Fibroblast of the aortic adventitia (primary cell): ENCODE data around the gene LRRC41. TPM values are rescaled to one million over a fixed set of nuclear protein-coding genes. Genes with fewer than 3 reads are reported as not detected.

Experiments used
- DNase-seq: peaks from one replicate; pipeline ENCODE4 v3.0.0-alpha.2; 2010; ENCODE audit warnings: low read depth
- H3K4me3 ChIP-seq: 2 replicates; pipeline ENCODE4 v1.5.1; 2011; ENCODE audit warnings: low read depth, mild to moderate bottlenecking, control low read depth, low read length, moderate library complexity
- CTCF ChIP-seq: IDR thresholded peaks from 2 replicates; pipeline ENCODE4 v1.5.1; 2011; ENCODE audit warnings: mild to moderate bottlenecking, low read length, control low read depth, inconsistent platforms; ENCODE audit not compliant: insufficient read depth
- total RNA-seq: library from RNA; depleted of rRNA; stranded (reverse); fragments of >200 nt; gene quantifications from 2 replicates; pipeline ENCODE4 v1.2.3, GENCODE V29; 2012; ENCODE audit warnings: low replicate concordance

The LRRC41 gene
- total RNA-seq, 1 donor, result 66.4 TPM

- no peak for DNase-seq
- no peak overlapping the region for H3K4me3 ChIP-seq
- no peak for TF ChIP-seq CTCF
Measured at GRCh38 chr1:46280092-46280491, 23.3 kb downstream of the LRRC41 start.

GRCh38 chr1:46278807-46279206 is 24.6 kb downstream of the LRRC41 start:
- TF ChIP-seq CTCF, result no peak
- peak; percentile 19 for DNase-seq
- no peak overlapping the region for H3K4me3 ChIP-seq

- no peak for DNase-seq
- no peak overlapping the region for H3K4me3 ChIP-seq
- no peak for TF ChIP-seq CTCF
Measured at GRCh38 chr1:46277658-46278373, 25.6 kb downstream of the LRRC41 start.

- TF ChIP-seq CTCF, result no peak
- H3K4me3 ChIP-seq, result no peak overlapping the region
- DNase-seq, result no peak
Measured at GRCh38 chr1:46275030-46275337, 28.4 kb downstream of the LRRC41 start.

GRCh38 chr1:46274225-46275029 is 29.0 kb downstream of the LRRC41 start:
- DNase-seq, result no peak
- no peak overlapping the region for H3K4me3 ChIP-seq
- no peak for TF ChIP-seq CTCF

- H3K4me3 ChIP-seq, result no peak overlapping the region
- DNase-seq, result no peak
- no peak for TF ChIP-seq CTCF
Measured at GRCh38 chr1:46268578-46268977, 34.8 kb downstream of the LRRC41 start.
